ENCODE data around the gene SLC9A5. TPM values are rescaled to one million over a fixed set of nuclear protein-coding genes. Genes with fewer than 3 reads are reported as not detected.
A peak's percentile ranks its signal among the peaks of the same experiment; 100 is the strongest.

SLC9A5 gene
- 0.36 and 2.7 TPM in 2 replicates for total RNA-seq (2014; rRNA removed; shearing (Covaris generic))
- total RNA-seq (2022), result 3.6 and 4.2 TPM in 2 replicates
- Bru-seq, nascent RNA, result percentile 38 among the genes with signal in this experiment
- BruChase-seq, experiment 1, labeled RNA remaining after a 6-hour chase, result percentile 44 among the genes with signal in this experiment
- percentile 40 among the genes with signal in this experiment for BruChase-seq, experiment 2, labeled RNA remaining after a 2-hour chase
- long read RNA-seq, partial matches to known transcripts, result 6 of 9 reads
- long read RNA-seq, other reads (novel, unspliced or antisense), result 3 of 9 reads

GRCh38 chr16:67248401-67249177 is at the start of gene SLC9A5:
TSS of gene SLC9A5 (plus strand) at chr16:67248979. CDS start at chr16:67249015, 36 bp downstream.
- ChIA-PET POLR2A (interaction anchor here (0.7 to 1.7 kb wide), 3 partner anchors 12 to 233 kb away, joined by 3 to 6 read pairs (median 3); partner anchors contain the start of genes ATP6V0D1 and TMEM208), CTCF (ENCODE audit: unreplicated experiment) (interaction anchor here (1.0 kb wide), 1 partner anchor 9 kb away, joined by 3 read pairs; no protein-coding TSS in a partner anchor)
- peak within 1 kb of the TSS; percentile 86 for H3K4me3 ChIP-seq (ENCODE audit: low read depth, low read length, poor library complexity, severe bottlenecking)
- no peaks in the 10 kb centered on the region; the same call in 1 of the 2 replicates for H3K79me2 ChIP-seq (ENCODE audit: insufficient read depth, low read depth, low read length)
- H3K36me3 ChIP-seq (ENCODE audit: insufficient read depth, low read length), result no peaks in the 10 kb centered on the region
- no peaks in the 10 kb centered on the region for H3K9me3 ChIP-seq (ENCODE audit: low read length)
- peak within 1 kb of the TSS; percentile 94 for H3K4me2 ChIP-seq (ENCODE audit: low read length)
- H3K9me2 ChIP-seq (ENCODE audit: insufficient read depth, low read length), result no peaks in the 10 kb centered on the region
- TF ChIP-seq EZH2phosphoT487 (IDR thresholded peaks at IDR 0.05; ENCODE audit: borderline replicate concordance, low read depth, low read length), result no peak
- no peak for TF ChIP-seq CTCF (conservative IDR thresholded peaks at IDR 0.05; ENCODE audit: low read length)
- H4K20me1 ChIP-seq (ENCODE audit: insufficient read depth, low read length), result no peaks in the 10 kb centered on the region
- peak; percentile 32 for DNase-seq (ENCODE audit: low spot score)
- intact Hi-C loops (cut with micrococcal nuclease; ENCODE audit: unreplicated experiment), result no loop called here
- peak within 1 kb of the TSS; percentile 53; the same call in 1 of the 2 replicates for H2AFZ ChIP-seq (ENCODE audit: low read length)
- peak within 1 kb of the TSS; percentile 6 for H3K27ac ChIP-seq (ENCODE audit: low read depth, low read length, poor library complexity, severe bottlenecking)
- no TSS peak for BruUV-seq (replicated peaks)
- H3K4me1 ChIP-seq (ENCODE audit: insufficient read depth, low read length, poor library complexity, severe bottlenecking), result peaks cover 42% of the 10 kb centered on the region

- POLR2A ChIA-PET, result no interaction called here
- Histone ChIP-seq H3K4me1 (ENCODE audit: insufficient read depth, low read length, poor library complexity, severe bottlenecking) (peaks cover under 1% of the 10 kb centered on the region), H2AFZ (ENCODE audit: low read length) (no peak within 1 kb of the TSS), H3K9me2 (ENCODE audit: insufficient read depth, low read length) (no peaks in the 10 kb centered on the region), H3K4me2 (ENCODE audit: low read length) (no peak within 1 kb of the TSS), H3K36me3 (ENCODE audit: insufficient read depth, low read length) (peaks cover 96% of the 10 kb centered on the region), H3K4me3 (ENCODE audit: low read depth, low read length, poor library complexity, severe bottlenecking) (no peak within 1 kb of the TSS), H4K20me1 (ENCODE audit: insufficient read depth, low read length) (no peaks in the 10 kb centered on the region), H3K9me3 (ENCODE audit: low read length) (no peaks in the 10 kb centered on the region), H3K27ac (ENCODE audit: low read depth, low read length, poor library complexity, severe bottlenecking) (no peak within 1 kb of the TSS), H3K79me2 (ENCODE audit: insufficient read depth, low read depth, low read length) (no peaks in the 10 kb centered on the region)
- intact Hi-C loops (cut with micrococcal nuclease; ENCODE audit: unreplicated experiment), result no loop called here
- no TSS peak for BruUV-seq (replicated peaks)
- no peak for TF ChIP-seq CTCF (conservative IDR thresholded peaks at IDR 0.05; ENCODE audit: low read length)
- TF ChIP-seq EZH2phosphoT487 (IDR thresholded peaks at IDR 0.05; ENCODE audit: borderline replicate concordance, low read depth, low read length), result no peak
- CTCF ChIA-PET (ENCODE audit: unreplicated experiment), result no interaction called here
- no peak for DNase-seq (ENCODE audit: low spot score)
These were observed 49.6 kb upstream of the SLC9A5 start, which contains the start of gene ELMO3 for GRCh38 chr16:67199011-67199807. TSS of gene ELMO3 (plus strand) at chr16:67199131. CDS start at chr16:67199327, 196 bp downstream.

All from OCI-LY7 (cell line).